T-helper 9 cell (primary cell): Measurements from ENCODE around the gene IL34.
"Not testable (repeated sequence)": the region's sequence is repeated elsewhere in the genome, so short reads cannot be mapped to it uniquely, and the experiment has no call there.

Experiments
- DNase-seq: peaks from one replicate; pipeline ENCODE4 v3.0.0-alpha.2; 2020

IL34 gene

GRCh38 chr16:70632273-70632672 lies 14.1 kb upstream of the IL34 start:
- DNase-seq: no peak

- not testable (repeated sequence) for DNase-seq
These were observed 12.7 kb upstream of the IL34 start for GRCh38 chr16:70633617-70634016.

GRCh38 chr16:70634861-70635260 lies 11.5 kb upstream of the IL34 start:
- no peak for DNase-seq

- no peak for DNase-seq
These were observed 10.9 kb upstream of the IL34 start for GRCh38 chr16:70635336-70636016.

DNA sequence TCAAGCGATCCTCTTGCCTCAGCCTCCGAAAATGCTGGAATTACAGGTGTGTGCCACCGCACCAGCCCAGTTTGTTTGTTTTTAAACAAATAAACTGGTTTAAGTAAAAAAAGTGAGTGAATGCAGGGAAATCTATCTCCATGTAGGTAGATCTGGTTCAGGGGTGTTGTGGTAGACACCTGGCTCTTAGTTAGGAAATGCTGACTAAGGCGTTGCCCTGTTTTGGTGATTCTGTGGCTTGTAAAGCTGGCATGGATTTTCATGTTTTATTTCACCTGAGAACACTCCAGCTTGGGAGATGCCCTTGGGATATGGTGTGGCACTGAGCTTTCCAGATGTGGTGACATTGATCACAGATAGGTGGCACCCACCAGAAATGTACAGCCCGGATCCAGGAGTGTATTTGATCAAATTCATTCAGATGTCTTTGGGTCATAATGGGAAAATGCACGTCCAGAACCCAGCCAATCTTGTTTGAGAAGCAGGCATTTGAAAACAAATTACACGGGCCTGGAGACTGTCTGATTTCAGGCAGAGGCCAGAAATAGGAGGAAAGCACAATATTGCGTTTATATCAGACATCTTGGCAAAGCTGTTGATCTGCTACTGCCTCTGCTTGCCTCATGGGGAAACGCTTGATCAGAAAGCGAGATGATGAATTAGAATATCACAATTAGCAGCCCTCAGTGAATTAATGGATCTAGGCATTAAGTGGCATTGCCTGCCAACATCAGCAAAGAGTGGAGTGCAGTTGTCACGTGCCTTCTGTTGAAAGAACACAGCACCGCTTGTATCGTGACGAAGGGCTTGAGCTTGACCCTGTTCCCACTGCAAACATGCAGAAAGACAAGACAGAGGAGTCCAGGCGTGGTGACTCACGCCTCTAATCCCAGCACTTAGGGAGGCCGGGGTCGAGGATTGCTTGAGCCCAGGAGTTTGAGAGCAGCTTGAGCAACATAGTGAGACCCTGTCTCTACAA lies 7.3 kb upstream of the IL34 start:
- no peak for DNase-seq

DNA sequence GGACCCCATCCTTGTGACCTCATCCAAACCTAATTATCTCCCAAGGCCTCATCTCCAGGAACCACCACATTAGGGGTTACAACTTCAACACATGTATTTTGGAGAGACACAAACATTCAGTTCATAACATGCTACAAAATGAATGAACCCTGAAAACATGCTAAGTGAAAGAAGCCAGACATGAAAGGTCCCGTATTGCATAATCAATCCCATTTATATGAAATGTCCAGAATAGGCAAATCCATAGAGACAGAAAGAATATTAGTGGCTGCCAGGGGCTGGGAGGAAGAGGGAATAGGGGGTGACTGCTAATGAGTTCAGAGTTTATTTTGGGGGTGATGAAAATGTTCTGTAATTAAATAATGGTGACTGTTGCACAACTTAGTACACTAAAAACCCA lies 3.7 kb upstream of the IL34 start:
- no peak for DNase-seq

- DNase-seq: not testable (repeated sequence)
These were observed 3.1 kb upstream of the IL34 start for GRCh38 chr16:70643264-70643663.

GRCh38 chr16:70644763-70645597 lies 1.4 kb upstream of the IL34 start:
- DNase-seq: no peak

DNA sequence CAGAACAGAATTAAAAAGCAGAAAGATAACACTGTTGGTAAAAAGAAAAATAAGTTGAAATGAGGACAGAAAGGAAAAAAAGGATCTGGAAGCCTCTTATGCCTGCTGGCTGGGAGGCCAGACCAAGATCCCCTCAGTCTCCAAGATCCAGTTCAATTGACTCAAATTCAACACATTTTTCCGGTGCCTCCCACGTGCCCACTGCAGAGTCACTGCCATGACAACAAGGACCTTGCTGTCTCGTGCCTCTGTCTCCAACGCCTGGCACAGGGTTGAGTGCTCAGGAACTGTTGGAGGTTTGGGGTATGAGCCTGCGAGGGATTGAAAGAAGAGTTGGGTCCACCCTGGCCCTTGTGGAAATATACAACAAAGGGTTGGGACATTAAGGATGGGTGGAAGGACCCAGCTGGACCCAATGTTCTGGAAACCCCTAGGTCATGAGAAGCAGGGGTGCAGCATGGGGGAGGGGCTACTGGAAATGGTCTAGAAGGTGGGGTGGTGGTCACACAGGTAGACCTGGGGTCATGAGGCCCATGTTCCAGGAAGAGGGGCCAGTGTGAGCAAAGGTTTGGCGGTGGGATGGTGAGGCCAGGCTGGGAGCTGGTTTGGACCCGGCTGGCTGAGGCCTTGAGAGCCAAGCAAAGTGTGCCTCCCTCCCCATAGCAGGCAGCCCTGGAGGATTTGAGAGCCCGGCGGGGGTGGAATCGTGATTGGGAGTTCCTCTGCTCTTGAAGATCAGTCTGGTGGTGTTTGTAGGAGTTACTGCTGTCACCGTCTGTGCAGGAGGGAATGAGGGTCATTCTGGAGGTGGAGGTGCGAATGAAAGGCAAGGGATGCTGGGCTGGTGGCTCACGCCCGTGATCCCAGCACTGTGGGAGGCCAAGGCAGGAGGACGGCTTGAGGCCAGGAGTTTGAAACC lies 1.3 kb downstream of the IL34 start:
- DNase-seq: no peak

DNA sequence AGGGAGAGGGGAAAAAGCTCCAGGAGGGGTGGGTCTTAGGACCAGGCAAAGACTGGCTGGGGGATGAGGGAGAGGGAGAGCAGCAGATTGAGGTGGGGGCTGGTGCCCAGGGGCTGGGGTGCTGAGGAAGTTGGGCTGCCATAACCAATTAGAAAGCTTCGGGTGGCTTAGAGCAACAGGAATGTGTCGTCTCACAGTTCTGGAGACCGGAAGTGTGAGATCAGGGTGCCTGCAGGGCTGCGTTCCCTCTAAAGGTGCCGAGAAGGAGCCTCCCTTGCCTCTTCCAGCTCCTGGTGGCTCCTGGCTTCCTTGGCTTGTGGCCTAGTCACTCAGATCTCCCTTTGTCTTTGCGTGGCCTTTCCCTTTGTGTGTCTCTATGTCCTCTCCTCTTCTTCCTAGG lies 2.2 kb downstream of the IL34 start:
- no peak for DNase-seq

DNA sequence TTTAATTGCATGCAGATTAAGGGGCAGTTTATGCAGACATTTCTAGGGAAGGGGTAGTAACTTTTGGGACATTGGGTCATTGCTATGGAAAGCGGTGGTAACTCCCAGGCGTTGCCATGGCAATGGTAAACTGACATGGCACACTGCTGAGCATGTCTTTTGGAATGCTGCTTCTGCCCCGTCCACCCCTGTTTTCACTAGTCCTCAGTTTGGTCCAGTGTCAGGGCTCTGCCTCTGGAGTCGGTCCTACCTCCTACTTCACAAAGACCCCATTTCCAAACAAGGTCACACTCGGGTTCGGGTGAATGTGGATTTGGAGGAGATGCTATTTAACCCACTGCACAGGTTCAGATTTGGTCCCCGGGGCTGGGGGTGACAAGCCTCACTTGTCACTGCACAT lies 2.9 kb downstream of the IL34 start:
- DNase-seq: no peak

DNA sequence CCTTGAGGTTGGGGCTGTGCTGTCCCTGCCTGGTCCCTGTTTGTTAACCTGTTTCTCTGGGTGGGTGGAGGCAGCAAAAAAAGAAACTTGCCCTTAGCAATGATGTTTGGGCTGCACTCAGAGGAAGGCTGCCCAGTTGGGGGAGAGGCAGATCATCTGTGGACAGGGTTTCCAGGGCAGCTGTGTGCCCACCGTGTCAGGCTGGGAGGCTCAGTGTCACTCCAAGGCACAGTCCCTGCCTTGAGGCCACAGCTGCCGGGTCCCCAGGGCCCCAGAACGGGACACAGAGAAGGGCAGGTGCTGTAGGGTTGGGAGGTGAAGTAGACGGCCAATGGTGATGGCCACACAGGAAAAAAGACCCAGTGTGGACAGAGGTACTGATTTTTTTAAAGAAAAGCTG lies 3.9 kb downstream of the IL34 start:
- no peak for DNase-seq

DNA sequence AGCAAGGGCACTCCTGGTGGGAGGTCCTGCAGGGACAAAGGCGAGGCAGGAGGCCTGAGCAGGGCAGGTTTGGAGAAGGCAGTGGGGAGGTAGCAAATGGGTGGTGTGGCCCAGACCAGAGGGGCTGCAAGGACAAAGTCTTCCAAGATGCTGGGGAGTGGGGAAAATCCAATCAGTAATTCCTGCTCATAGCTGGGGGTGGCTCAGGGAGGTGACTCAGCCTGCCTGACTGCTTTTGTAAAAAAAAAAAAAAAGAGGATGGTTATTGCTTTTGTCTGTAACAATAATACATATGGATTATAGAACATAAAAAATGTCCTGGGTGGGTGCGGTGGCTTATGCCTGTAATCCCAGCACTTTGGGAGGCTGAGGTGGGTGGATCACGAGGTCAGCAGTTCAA lies 5.2 kb downstream of the IL34 start:
- DNase-seq: no peak

DNA sequence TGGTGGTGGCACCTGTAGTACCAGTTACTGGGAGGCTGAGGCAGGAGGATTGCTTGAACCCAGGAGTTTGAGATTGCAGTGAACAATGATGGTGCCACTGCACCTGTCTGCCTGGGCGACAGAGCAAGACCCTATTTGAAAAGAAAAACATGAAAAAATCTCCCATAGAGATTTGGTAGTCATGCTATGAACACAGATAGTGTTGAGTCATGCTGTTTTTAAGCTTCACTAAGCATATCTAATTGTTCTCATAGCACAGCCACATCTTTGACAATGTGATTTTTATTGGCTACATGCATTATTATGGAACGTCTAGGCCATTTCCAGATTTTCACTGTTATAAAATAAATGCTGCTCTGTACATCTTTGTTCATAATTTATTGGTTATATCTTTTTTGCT lies 6.0 kb downstream of the IL34 start:
- DNase-seq: no peak

- no peak for DNase-seq
These were observed 7.0 kb downstream of the IL34 start for GRCh38 chr16:70653406-70653805.

- peak; percentile 69 for DNase-seq
These were observed 7.7 kb downstream of the IL34 start for GRCh38 chr16:70653809-70654771.

DNA sequence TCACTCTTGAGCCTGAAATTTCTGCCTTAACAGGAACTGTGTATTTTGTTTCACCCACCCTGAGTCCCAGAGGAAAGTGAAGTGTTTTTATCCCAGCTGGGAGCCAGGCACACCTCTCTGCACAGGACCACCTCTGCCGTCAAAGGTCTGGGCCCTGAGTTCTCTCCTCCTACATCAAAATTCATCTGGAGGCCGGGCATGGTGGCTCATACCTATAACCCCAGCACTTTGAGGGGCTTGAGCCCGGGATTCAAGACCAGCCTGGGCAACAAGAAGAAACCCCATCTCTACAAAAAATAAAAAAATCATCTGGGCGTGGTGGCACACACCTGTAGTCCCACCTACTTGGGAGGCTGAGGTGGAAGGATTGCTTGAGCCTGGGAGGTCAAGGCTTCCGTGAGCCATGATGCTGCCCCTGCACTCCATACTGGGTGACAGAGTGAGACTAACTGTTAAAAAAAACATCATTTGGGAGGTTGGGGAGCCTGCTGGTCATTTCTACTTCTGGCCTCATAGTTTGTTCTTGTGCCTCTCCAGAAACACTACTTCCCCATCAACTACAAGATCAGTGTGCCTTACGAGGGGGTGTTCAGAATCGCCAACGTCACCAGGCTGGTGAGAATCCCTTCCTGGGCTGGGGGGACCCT lies 9.8 kb downstream of the IL34 start:
- DNase-seq: no peak

- DNase-seq: no peak
These were observed 10.4 kb downstream of the IL34 start for GRCh38 chr16:70656712-70657263.

DNA sequence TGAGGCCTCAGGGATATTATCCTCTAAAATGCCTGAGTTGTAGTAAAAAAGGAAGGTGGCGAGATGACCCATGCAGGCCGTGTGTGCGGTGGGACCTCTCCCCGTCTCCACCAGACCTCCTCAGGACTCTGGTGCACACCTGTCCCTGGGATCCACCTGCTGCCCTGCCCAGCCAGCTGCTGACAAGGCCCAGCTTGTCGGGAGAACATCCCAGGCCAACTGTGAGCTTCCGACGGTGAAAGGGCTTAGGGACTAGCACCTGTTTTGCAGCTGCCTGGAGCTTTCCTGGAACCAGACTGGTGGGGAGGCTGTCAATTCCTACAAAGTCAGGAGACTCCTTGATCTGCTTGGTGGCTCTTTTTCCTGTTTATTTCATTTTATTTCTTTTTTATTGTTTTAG lies 11.6 kb downstream of the IL34 start:
- no peak for DNase-seq

GRCh38 chr16:70658921-70659320 lies 12.6 kb downstream of the IL34 start:
- DNase-seq: no peak
